ENCODE results near the gene NAXD. TPM values are rescaled to one million over a fixed set of nuclear protein-coding genes. Genes with fewer than 3 reads are reported as not detected.

NAXD gene
- total RNA-seq, 2 experiments from 2014 or later, result 8.3 to 12.5 TPM

GRCh38 chr13:110676595-110677587 is 61.5 kb downstream of the NAXD start:
- Histone ChIP-seq H3K4me3 (ENCODE audit: low read depth, low read length, poor library complexity, severe bottlenecking) (peak overlapping the region; percentile 43), H3K4me1 (ENCODE audit: insufficient read depth, low read length, poor library complexity, severe bottlenecking) (peaks cover 26% of the 10 kb centered on the region), H4K20me1 (ENCODE audit: insufficient read depth, low read length) (no peaks in the 10 kb centered on the region), H3K27ac (ENCODE audit: low read depth, low read length, poor library complexity, severe bottlenecking) (peak overlapping the region; percentile 96), H2AFZ (ENCODE audit: low read length) (no peak overlapping the region), H3K36me3 (ENCODE audit: insufficient read depth, low read length) (peaks cover 18% of the 10 kb centered on the region), H3K4me2 (ENCODE audit: low read length) (peak overlapping the region; percentile 90), H3K79me2 (ENCODE audit: insufficient read depth, low read depth, low read length) (no peaks in the 10 kb centered on the region), H3K9me2 (ENCODE audit: insufficient read depth, low read length) (no peaks in the 10 kb centered on the region), H3K9me3 (ENCODE audit: low read length) (no peaks in the 10 kb centered on the region)
- BruUV-seq (replicated peaks), result no TSS peak
- TF ChIP-seq EZH2phosphoT487 (IDR thresholded peaks at IDR 0.05; ENCODE audit: borderline replicate concordance, low read depth, low read length) (no peak), CTCF (conservative IDR thresholded peaks at IDR 0.05; ENCODE audit: low read length) (no peak)
- POLR2A ChIA-PET, result interaction anchor here (0.6 to 1.4 kb wide), 4 partner anchors 36 to 244 kb away, joined by 4 to 7 read pairs (median 4); no protein-coding TSS in a partner anchor
- intact Hi-C loops (cut with micrococcal nuclease; ENCODE audit: unreplicated experiment), result loop anchor here (2.0 kb wide), 2 partner anchors 30 to 38 kb away; partner anchors contain the start of gene CARS2
- peak; percentile 61 for DNase-seq (ENCODE audit: low spot score)
- CTCF ChIA-PET (ENCODE audit: unreplicated experiment), result no interaction called here

- H3K9me2 ChIP-seq (ENCODE audit: insufficient read depth, low read length), result no peaks in the 10 kb centered on the region
- no peaks in the 10 kb centered on the region for H3K79me2 ChIP-seq (ENCODE audit: insufficient read depth, low read depth, low read length)
- no peak overlapping the region for H3K4me2 ChIP-seq (ENCODE audit: low read length)
- H2AFZ ChIP-seq (ENCODE audit: low read length), result no peak overlapping the region
- POLR2A ChIA-PET, result no interaction called here
- CTCF ChIA-PET (ENCODE audit: unreplicated experiment), result no interaction called here
- DNase-seq (ENCODE audit: low spot score), result no peak
- no peaks in the 10 kb centered on the region for H4K20me1 ChIP-seq (ENCODE audit: insufficient read depth, low read length)
- H3K9me3 ChIP-seq (ENCODE audit: low read length), result no peaks in the 10 kb centered on the region
- no peak for TF ChIP-seq CTCF (conservative IDR thresholded peaks at IDR 0.05; ENCODE audit: low read length)
- no peak for TF ChIP-seq EZH2phosphoT487 (IDR thresholded peaks at IDR 0.05; ENCODE audit: borderline replicate concordance, low read depth, low read length)
- H3K4me3 ChIP-seq (ENCODE audit: low read depth, low read length, poor library complexity, severe bottlenecking), result no peak overlapping the region
- BruUV-seq (replicated peaks), result no TSS peak
- no peak overlapping the region for H3K27ac ChIP-seq (ENCODE audit: low read depth, low read length, poor library complexity, severe bottlenecking)
- intact Hi-C loops (cut with micrococcal nuclease; ENCODE audit: unreplicated experiment), result loop anchor here (2.0 kb wide), 2 partner anchors 29 to 37 kb away; partner anchors contain the start of gene CARS2
- peaks cover 27% of the 10 kb centered on the region for H3K36me3 ChIP-seq (ENCODE audit: insufficient read depth, low read length)
- H3K4me1 ChIP-seq (ENCODE audit: insufficient read depth, low read length, poor library complexity, severe bottlenecking), result peaks cover 26% of the 10 kb centered on the region
These were observed 62.6 kb downstream of the NAXD start for GRCh38 chr13:110677731-110678545.
